ENCODE measurements around the gene NRDE2.
"Not testable (repeated sequence)": the region's sequence is repeated elsewhere in the genome, so short reads cannot be mapped to it uniquely, and the experiment has no call there.

NRDE2 gene

DNA sequence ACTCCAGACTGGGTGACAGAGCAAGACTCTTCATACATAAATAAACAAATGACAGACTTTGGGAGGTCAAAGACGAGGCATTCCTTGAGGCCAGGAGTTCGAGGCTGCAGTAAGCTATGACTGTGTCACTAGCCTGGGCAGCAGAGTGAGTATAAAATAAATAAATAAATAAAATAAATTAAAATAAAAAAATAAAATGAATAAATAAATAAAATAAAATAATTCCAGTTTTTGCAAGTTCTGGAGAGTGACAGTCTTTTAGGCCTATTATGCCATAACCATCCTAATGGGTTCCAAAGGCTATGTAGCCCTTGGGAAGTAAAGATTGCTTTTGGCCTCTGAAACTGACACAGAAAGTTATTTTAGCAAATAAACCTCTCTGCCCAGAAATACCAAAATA, 16.5 kb upstream of the NRDE2 start:
- peaks cover 4% of the 10 kb centered on the region for H3K4me1 ChIP-seq (ENCODE audit: control insufficient read depth, low read depth, low read length)
- H3K27me3 ChIP-seq (ENCODE audit: insufficient read depth, low read length, poor library complexity): no peaks in the 10 kb centered on the region
- no peak overlapping the region for H3K4me3 ChIP-seq (ENCODE audit: low read length)
- no peak overlapping the region for H3K23ac ChIP-seq (ENCODE audit: low read length)
- no peaks in the 10 kb centered on the region for H3K79me1 ChIP-seq (ENCODE audit: low read length)
- no peak overlapping the region for H2BK120ac ChIP-seq (ENCODE audit: low read depth, low read length)
- H4K5ac ChIP-seq (ENCODE audit: low read length): no peak overlapping the region
- no peak overlapping the region for H3K4ac ChIP-seq (ENCODE audit: low read depth, low read length)
- no peak overlapping the region for H2BK15ac ChIP-seq (replicated peaks; ENCODE audit: low read depth)
- H3K27ac ChIP-seq (ENCODE audit: low read depth, low read length): no peak overlapping the region
- no peak overlapping the region for H3K4me2 ChIP-seq (ENCODE audit: low read length)
- H3K79me2 ChIP-seq (ENCODE audit: control insufficient read depth, insufficient read depth, low read length): no peaks in the 10 kb centered on the region
- no peak for DNase-seq
- no peak overlapping the region for H3K18ac ChIP-seq (ENCODE audit: low read length)
- H2AK5ac ChIP-seq (ENCODE audit: low read length): no peak overlapping the region
- H3K36me3 ChIP-seq (ENCODE audit: control insufficient read depth, insufficient read depth, low read length): no peaks in the 10 kb centered on the region
- H3K56ac ChIP-seq (ENCODE audit: low read length): no peak overlapping the region
- H4K8ac ChIP-seq (ENCODE audit: low read depth, low read length): no peak overlapping the region
- H3K9ac ChIP-seq (ENCODE audit: low read length): no peak overlapping the region
- no peak overlapping the region for H2BK5ac ChIP-seq (ENCODE audit: low read length)
- WGBS (ENCODE audit: extremely low coverage, insufficient coverage, low lambda C conversion rate): no CpG with 5 or more reads among the region's 2 CpGs

DNA sequence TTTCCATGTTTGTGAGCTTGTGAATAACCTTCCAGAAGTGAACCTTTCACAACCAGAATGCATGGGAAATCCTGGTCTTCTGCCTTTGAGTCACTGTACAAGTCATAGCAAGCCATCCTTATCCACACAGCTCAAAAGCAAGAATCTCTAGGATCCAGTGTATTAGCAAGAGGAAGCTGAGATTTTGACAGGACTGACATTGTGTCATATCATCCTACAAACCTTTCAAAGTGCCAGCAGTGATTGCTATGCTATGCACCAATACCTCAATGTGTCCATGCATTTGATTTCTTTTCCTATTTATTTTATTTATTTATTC, 13.5 kb upstream of the NRDE2 start:
- peaks cover 4% of the 10 kb centered on the region for H3K4me1 ChIP-seq (ENCODE audit: control insufficient read depth, low read depth, low read length)
- no peak overlapping the region for H2BK15ac ChIP-seq (replicated peaks; ENCODE audit: low read depth)
- no peak overlapping the region for H2BK5ac ChIP-seq (ENCODE audit: low read length)
- no peaks in the 10 kb centered on the region for H3K27me3 ChIP-seq (ENCODE audit: insufficient read depth, low read length, poor library complexity)
- no peak overlapping the region for H3K23ac ChIP-seq (ENCODE audit: low read length)
- no peak overlapping the region for H3K9ac ChIP-seq (ENCODE audit: low read length)
- no peaks in the 10 kb centered on the region for H3K79me1 ChIP-seq (ENCODE audit: low read length)
- H3K27ac ChIP-seq (ENCODE audit: low read depth, low read length): no peak overlapping the region
- H2AK5ac ChIP-seq (ENCODE audit: low read length): no peak overlapping the region
- no peak overlapping the region for H3K18ac ChIP-seq (ENCODE audit: low read length)
- no peaks in the 10 kb centered on the region for H3K79me2 ChIP-seq (ENCODE audit: control insufficient read depth, insufficient read depth, low read length)
- no peak overlapping the region for H4K8ac ChIP-seq (ENCODE audit: low read depth, low read length)
- H2BK120ac ChIP-seq (ENCODE audit: low read depth, low read length): no peak overlapping the region
- no peak overlapping the region for H3K56ac ChIP-seq (ENCODE audit: low read length)
- no peak for DNase-seq
- H4K5ac ChIP-seq (ENCODE audit: low read length): no peak overlapping the region
- no peak overlapping the region for H3K4me3 ChIP-seq (ENCODE audit: low read length)
- no peak overlapping the region for H3K4me2 ChIP-seq (ENCODE audit: low read length)
- no peaks in the 10 kb centered on the region for H3K36me3 ChIP-seq (ENCODE audit: control insufficient read depth, insufficient read depth, low read length)
- no peak overlapping the region for H3K4ac ChIP-seq (ENCODE audit: low read depth, low read length)

GRCh38 chr14:90344331-90345238, 12.8 kb upstream of the NRDE2 start:
- no peak overlapping the region for H3K9ac ChIP-seq (ENCODE audit: low read length)
- H2BK15ac ChIP-seq (replicated peaks; ENCODE audit: low read depth): no peak overlapping the region
- H2AK5ac ChIP-seq (ENCODE audit: low read length): no peak overlapping the region
- no peaks in the 10 kb centered on the region for H3K27me3 ChIP-seq (ENCODE audit: insufficient read depth, low read length, poor library complexity)
- H3K4me2 ChIP-seq (ENCODE audit: low read length): no peak overlapping the region
- H2BK5ac ChIP-seq (ENCODE audit: low read length): no peak overlapping the region
- no peak overlapping the region for H3K56ac ChIP-seq (ENCODE audit: low read length)
- no peaks in the 10 kb centered on the region for H3K79me1 ChIP-seq (ENCODE audit: low read length)
- H2BK120ac ChIP-seq (ENCODE audit: low read depth, low read length): no peak overlapping the region
- no CpG with 5 or more reads among the region's 10 CpGs for WGBS (ENCODE audit: extremely low coverage, insufficient coverage, low lambda C conversion rate)
- H3K23ac ChIP-seq (ENCODE audit: low read length): no peak overlapping the region
- DNase-seq: peak; percentile 32
- H3K36me3 ChIP-seq (ENCODE audit: control insufficient read depth, insufficient read depth, low read length): no peaks in the 10 kb centered on the region
- no peak overlapping the region for H4K8ac ChIP-seq (ENCODE audit: low read depth, low read length)
- H3K79me2 ChIP-seq (ENCODE audit: control insufficient read depth, insufficient read depth, low read length): no peaks in the 10 kb centered on the region
- no peak overlapping the region for H3K4me3 ChIP-seq (ENCODE audit: low read length)
- no peak overlapping the region for H3K18ac ChIP-seq (ENCODE audit: low read length)
- peaks cover 4% of the 10 kb centered on the region for H3K4me1 ChIP-seq (ENCODE audit: control insufficient read depth, low read depth, low read length)
- H3K4ac ChIP-seq (ENCODE audit: low read depth, low read length): no peak overlapping the region
- no peak overlapping the region for H4K5ac ChIP-seq (ENCODE audit: low read length)
- no peak overlapping the region for H3K27ac ChIP-seq (ENCODE audit: low read depth, low read length)

DNA sequence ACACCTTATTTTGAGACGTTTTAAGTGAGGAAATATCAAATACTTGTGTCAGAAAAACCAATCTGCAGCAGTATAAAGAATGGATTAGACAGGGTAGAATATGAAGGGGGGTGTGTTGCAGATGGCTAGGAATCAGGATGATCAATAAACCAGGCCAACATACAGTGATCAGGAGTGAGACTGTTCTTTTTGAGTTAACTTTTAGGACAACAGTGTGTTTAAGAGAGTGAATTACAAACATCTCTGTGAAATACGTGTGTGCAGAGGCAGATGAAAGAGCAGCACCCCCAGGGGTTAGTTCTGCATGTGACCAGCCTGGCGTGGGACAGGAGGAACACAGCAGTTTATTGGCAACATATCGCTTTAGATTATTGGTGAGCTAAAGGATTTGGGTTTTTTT, 10.6 kb upstream of the NRDE2 start:
- Histone ChIP-seq H3K4me2 (ENCODE audit: low read length) (no peak overlapping the region), H3K23ac (ENCODE audit: low read length) (no peak overlapping the region), H3K4ac (ENCODE audit: low read depth, low read length) (no peak overlapping the region), H3K18ac (ENCODE audit: low read length) (no peak overlapping the region), H4K8ac (ENCODE audit: low read depth, low read length) (no peak overlapping the region), H2BK120ac (ENCODE audit: low read depth, low read length) (no peak overlapping the region), H3K36me3 (ENCODE audit: control insufficient read depth, insufficient read depth, low read length) (no peaks in the 10 kb centered on the region), H3K56ac (ENCODE audit: low read length) (no peak overlapping the region), H3K79me1 (ENCODE audit: low read length) (no peaks in the 10 kb centered on the region), H3K27ac (ENCODE audit: low read depth, low read length) (no peak overlapping the region), H3K79me2 (ENCODE audit: control insufficient read depth, insufficient read depth, low read length) (no peaks in the 10 kb centered on the region), H3K4me1 (ENCODE audit: control insufficient read depth, low read depth, low read length) (peaks cover 4% of the 10 kb centered on the region), H2BK5ac (ENCODE audit: low read length) (no peak overlapping the region), H4K5ac (ENCODE audit: low read length) (no peak overlapping the region), H2AK5ac (ENCODE audit: low read length) (no peak overlapping the region), H2BK15ac (replicated peaks; ENCODE audit: low read depth) (no peak overlapping the region), H3K4me3 (ENCODE audit: low read length) (no peak overlapping the region), H3K27me3 (ENCODE audit: insufficient read depth, low read length, poor library complexity) (no peaks in the 10 kb centered on the region), H3K9ac (ENCODE audit: low read length) (no peak overlapping the region)
- no CpG with 5 or more reads among the region's 4 CpGs for WGBS (ENCODE audit: extremely low coverage, insufficient coverage, low lambda C conversion rate)
- no peak for DNase-seq

DNA sequence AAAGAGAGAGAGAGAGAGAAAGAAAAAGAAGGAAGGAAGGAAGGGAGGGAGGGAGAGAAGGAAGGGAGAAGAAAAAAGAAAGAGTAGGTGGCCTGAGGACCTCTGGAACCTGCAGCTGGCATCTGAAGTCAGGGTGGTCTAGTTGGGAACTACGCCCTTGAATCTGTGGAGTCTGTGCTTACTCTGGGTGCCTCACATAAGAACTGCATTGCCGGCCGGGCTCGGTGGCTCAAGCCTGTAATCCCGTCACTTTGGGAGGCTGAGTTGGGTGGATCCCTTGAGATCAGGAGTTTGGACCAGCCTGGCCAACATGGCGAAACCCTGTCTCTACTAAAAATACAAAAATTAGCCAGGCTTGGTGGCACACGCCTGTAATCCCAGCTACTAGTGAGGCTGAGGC, 10.0 kb upstream of the NRDE2 start:
- Histone ChIP-seq H3K79me1 (ENCODE audit: low read length) (no peaks in the 10 kb centered on the region), H2BK5ac (ENCODE audit: low read length) (no peak overlapping the region), H3K36me3 (ENCODE audit: control insufficient read depth, insufficient read depth, low read length) (no peaks in the 10 kb centered on the region), H3K4me1 (ENCODE audit: control insufficient read depth, low read depth, low read length) (peaks cover 4% of the 10 kb centered on the region), H3K4me3 (ENCODE audit: low read length) (no peak overlapping the region), H3K18ac (ENCODE audit: low read length) (no peak overlapping the region), H3K79me2 (ENCODE audit: control insufficient read depth, insufficient read depth, low read length) (no peaks in the 10 kb centered on the region), H3K56ac (ENCODE audit: low read length) (no peak overlapping the region), H4K5ac (ENCODE audit: low read length) (no peak overlapping the region), H3K23ac (ENCODE audit: low read length) (no peak overlapping the region), H4K8ac (ENCODE audit: low read depth, low read length) (no peak overlapping the region), H3K9ac (ENCODE audit: low read length) (no peak overlapping the region), H3K4me2 (ENCODE audit: low read length) (no peak overlapping the region), H3K27ac (ENCODE audit: low read depth, low read length) (no peak overlapping the region), H3K4ac (ENCODE audit: low read depth, low read length) (no peak overlapping the region), H2BK15ac (replicated peaks; ENCODE audit: low read depth) (no peak overlapping the region), H3K27me3 (ENCODE audit: insufficient read depth, low read length, poor library complexity) (no peaks in the 10 kb centered on the region), H2BK120ac (ENCODE audit: low read depth, low read length) (no peak overlapping the region), H2AK5ac (ENCODE audit: low read length) (no peak overlapping the region)
- whole genome bisulfite sequencing (ENCODE audit: extremely low coverage, insufficient coverage, low lambda C conversion rate): no CpG with 5 or more reads among the region's 7 CpGs
- DNase-seq: no peak

DNA sequence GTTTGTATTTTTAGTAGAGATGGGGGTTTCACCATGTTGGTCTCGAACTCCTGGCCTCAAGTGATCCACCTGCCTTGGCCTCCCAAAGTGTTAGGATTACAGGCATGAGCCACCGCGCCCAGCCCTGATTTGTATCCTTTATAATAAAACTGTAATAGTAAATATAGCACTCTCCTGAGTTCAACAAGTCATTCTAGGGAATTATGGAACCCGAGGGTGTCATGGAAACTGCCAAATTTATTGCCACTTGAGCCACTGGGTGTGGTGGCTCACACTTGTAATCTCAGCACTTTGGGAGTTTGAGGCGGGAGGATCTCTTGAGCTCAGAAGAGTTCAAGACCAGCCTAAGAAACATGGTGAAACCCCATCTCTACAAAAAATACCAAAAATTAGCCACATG, 9.5 kb upstream of the NRDE2 start:
- H4K5ac ChIP-seq (ENCODE audit: low read length); H3K9ac ChIP-seq (ENCODE audit: low read length); H3K79me2 ChIP-seq (ENCODE audit: control insufficient read depth, insufficient read depth, low read length); H3K4ac ChIP-seq (ENCODE audit: low read depth, low read length); H3K18ac ChIP-seq (ENCODE audit: low read length); H2BK120ac ChIP-seq (ENCODE audit: low read depth, low read length); H3K27me3 ChIP-seq (ENCODE audit: insufficient read depth, low read length, poor library complexity); H3K56ac ChIP-seq (ENCODE audit: low read length); H2BK15ac ChIP-seq (replicated peaks; ENCODE audit: low read depth); H2BK5ac ChIP-seq (ENCODE audit: low read length); DNase-seq; H2AK5ac ChIP-seq (ENCODE audit: low read length); H3K79me1 ChIP-seq (ENCODE audit: low read length); H3K36me3 ChIP-seq (ENCODE audit: control insufficient read depth, insufficient read depth, low read length); H3K23ac ChIP-seq (ENCODE audit: low read length); H3K27ac ChIP-seq (ENCODE audit: low read depth, low read length); H3K4me2 ChIP-seq (ENCODE audit: low read length); H3K4me3 ChIP-seq (ENCODE audit: low read length); H4K8ac ChIP-seq (ENCODE audit: low read depth, low read length); H3K4me1 ChIP-seq (ENCODE audit: control insufficient read depth, low read depth, low read length): not testable (repeated sequence)
- WGBS (ENCODE audit: extremely low coverage, insufficient coverage, low lambda C conversion rate): no CpG with 5 or more reads among the region's 5 CpGs

Data from mesendoderm (in vitro differentiated cells).